Eye (tissue), 1 donor: ENCODE results near the gene JADE3.
"Not testable (repeated sequence)": the region's sequence is repeated elsewhere in the genome, so short reads cannot be mapped to it uniquely, and the experiment has no call there.

Source experiments
- DNase-seq: peaks from one replicate; pipeline ENCODE4 v3.0.0-alpha.2; 2015

The JADE3 gene

DNA sequence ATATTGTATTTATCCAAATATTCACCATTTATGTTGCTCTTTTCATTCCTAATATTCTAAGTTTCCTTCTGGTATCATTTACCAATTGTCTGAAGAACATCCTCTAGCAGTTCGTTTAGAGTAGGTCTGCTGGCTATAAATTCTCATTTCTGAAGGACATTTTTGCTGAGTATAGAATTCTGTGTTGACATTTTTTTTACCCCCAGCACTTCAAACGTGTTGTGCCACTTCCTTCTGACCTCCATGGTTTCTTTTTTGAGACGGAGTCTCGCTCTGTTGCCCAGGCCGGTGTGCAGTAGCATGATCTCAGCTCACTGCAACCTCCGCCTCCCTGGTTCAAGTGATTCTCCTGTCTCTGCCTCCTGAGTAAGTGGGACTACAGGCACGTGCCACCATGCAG, 26.4 kb downstream of the JADE3 start:
- no peak for DNase-seq

DNA sequence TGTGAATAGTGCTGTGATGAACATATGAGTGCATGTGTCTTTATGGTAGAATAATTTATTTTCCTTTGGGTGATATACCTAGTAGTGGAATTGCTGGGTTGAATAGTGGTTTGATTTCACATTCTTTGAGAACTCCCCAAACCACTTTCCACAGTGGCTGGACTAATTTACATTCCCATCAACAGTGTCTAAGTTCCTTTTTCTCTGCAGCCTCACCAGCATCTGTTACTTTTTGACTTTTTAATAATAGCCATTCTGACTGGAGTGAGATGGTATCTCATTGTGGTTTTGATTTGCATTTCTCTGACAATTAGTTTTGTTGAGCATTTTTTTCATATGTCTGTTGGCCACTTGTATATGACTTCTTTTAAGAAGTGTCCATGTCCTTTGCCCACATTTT, 29.1 kb downstream of the JADE3 start:
- DNase-seq: no peak

DNA sequence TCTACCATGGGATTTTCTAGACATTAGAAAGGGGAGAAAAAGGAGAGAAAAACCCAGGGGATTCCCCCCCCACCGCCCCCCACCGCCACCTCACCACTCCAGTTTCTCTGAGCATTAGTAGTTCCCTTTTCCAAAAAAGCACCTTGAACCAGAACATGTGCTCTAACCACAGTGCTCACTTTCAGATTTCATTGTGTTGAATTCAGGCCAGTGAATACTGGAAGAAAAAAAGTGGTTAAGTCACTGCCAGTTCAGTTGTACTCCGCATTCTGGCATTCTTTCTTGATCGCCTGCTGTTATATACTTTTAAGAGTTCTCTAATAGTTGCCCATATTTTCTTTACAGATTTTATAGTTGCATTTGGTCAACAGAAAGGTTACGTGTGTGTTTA, 40.9 kb downstream of the JADE3 start:
- no peak for DNase-seq

DNA sequence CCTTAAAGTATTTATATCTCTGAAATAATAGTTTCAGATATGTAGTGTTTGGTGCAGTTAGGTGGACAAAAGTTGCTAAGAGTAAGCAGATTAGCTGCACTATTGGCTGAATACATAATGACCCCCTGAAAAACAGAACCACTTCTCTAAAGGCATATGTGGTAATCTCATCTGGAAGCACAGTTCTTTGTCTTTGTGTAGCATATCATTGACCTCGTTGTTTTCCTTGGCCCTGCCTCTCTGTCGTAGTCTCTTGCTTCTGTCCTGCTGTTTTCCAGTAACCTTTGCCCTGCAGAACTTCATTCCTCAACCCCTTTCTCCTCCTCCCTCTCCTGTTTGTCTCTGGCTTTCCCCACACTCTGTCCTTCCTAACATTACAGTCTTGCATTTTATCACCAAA, 41.4 kb downstream of the JADE3 start:
- DNase-seq: peak; percentile 78

DNA sequence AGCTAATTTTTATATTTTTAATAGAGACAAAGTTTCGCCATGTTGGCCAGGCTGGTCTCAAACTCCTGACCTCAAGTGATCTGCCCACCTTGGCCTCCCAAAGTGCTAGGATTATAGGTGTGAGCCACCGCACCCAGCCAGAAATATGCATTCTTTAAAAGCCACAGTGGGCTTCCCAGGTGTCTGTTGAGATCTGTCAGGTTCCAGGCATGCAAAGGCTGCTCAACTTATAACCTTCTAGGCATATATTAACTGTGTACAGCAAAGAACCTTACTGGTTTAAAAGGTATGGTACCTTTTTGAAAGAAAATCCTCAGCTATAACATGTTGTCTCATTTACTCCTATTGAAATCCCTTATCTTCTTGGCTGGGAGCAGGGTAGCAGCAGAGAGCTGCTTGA, 42.5 kb downstream of the JADE3 start:
- DNase-seq: no peak

DNA sequence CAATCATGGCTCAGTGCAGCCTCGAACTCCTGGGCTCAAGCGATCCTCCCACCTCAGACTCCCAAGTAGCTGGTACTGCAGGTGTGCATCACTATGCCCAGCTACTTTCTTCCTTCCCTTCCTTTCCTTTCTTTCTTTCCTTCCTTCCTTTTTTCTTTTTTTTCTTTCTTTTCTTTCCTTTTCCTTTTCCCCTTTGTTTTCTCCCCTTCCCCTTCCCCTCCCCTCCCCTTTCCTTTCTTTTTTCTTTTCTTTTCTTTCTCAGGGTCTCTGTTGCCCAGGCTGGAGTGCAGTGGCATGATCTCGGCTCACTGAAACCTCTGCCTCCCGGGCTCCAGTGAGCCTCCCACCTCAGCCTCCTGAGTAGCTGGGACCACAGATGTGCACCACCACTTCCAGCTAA, 44.4 kb downstream of the JADE3 start:
- DNase-seq: not testable (repeated sequence)

DNA sequence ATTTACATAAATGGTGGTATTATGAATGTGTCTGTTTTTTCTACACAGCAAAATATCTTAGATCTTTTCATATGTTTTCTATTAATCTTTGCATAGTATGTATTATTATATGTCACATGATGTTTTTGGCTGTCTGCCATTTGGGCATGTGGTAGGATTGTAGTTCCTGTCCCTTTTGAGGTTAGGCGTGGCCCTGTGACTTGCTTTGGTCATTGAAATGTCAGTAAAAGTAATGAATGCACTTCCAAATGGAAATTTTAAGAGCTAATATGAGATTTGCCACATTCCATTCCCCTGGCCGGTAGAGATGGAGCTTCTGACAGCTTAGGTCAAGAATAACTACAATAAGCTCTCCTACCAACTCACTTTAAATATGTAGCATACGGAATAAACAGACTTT, 45.1 kb downstream of the JADE3 start:
- peak; percentile 30 for DNase-seq

DNA sequence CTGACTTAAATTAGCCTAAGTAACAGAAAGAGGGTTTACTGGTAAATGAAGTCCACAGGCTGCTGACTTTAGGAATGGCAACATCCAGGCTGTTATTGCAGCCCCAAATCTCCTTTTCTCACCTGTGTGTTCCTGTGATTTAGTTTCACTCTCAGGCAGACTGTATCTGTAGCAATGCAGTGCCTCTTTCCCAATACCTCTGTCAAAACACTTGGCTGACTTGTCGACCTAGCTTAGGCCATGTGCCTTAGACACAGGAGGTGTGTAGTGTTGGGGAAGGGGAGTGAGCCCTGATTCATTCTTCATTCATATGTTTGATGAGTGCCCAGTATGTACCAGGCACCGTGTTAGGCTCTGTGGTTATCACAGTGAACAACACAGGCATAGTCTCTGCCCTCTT, 46.9 kb downstream of the JADE3 start:
- DNase-seq: no peak

DNA sequence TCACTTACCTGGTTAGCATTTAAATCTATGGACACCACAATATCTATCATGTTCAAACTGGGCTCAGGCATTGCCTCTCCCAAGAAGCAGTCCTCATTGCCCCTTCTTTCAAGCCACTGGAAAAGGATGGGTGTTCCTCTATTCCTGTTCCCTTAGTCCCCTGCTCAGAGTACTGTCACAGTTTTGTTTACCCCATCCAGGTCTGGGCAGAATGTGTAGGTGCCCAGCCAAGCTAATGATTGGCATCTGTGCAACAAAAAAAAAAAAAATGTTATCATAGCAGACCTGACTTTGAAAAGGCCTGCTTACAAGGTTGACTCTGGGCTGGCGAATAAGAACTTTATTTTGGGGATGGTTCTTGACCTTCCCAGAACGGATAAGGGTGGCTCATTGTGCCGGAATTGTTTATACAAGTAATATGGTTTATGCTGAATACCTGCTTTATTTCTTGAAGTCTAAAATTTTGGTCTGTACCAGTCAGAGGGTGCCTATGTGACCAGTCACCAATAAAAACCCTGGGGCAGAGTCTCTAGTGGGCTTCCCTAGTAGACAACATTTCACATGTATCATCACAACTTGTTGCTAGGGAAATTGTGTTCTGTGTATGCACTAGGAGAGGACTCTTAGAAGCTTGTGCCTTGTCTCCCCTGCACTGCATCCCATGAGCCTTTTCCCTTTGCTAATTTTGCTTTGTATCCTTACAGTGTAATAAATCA, 47.9 kb downstream of the JADE3 start:
- no peak for DNase-seq

DNA sequence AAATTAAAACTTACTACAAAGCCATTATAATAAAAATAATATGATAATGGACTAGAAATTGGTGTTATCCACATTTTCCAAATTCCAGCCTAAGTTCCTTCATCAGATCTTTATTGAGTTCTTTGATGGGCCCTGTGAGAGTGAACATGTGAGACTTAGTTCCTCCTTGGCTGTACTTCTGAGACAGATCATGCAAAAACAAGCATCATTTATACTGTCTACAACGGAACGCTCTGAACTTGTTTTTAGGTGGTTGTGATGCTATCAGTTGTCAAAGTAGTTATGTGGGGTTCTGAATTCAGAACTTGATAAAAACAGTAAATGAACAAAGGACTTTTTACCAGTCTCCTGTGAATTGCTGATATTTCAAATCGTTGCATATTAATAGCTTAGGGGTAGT, 48.9 kb downstream of the JADE3 start:
- DNase-seq: no peak

DNA sequence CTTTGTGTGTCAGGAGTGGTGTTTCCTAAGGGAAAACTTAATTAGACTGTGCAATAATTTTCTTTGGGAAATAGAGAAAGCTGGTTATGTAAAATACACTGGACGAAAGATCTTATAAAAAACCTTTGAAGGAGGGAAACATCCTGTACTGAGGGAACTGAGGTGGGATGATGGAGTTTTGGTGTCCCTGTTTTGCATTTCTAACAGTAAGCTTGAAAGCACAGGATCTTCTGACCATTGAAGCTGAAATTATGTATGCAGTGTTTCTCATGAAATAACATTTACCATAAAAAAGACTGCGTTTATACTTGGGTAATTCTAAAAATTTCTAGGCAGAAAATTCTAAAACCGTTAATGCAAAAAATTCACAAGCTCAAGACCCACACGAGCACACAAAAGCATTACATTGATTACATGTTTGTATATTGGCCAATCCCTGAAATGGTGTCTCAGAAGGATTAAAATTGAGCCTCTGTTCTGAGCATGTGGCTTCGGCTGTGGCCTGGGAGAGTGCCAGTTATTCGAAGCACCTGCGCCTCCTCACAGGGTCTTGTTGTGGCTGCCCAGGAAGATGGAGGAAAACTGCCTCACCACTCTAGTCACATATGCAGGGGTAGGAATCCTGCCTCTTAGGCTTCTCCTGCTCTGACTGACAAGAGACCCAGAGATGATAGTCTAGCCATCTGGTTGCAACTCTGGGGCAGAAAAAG, 49.5 kb downstream of the JADE3 start:
- peak; percentile 21 for DNase-seq

DNA sequence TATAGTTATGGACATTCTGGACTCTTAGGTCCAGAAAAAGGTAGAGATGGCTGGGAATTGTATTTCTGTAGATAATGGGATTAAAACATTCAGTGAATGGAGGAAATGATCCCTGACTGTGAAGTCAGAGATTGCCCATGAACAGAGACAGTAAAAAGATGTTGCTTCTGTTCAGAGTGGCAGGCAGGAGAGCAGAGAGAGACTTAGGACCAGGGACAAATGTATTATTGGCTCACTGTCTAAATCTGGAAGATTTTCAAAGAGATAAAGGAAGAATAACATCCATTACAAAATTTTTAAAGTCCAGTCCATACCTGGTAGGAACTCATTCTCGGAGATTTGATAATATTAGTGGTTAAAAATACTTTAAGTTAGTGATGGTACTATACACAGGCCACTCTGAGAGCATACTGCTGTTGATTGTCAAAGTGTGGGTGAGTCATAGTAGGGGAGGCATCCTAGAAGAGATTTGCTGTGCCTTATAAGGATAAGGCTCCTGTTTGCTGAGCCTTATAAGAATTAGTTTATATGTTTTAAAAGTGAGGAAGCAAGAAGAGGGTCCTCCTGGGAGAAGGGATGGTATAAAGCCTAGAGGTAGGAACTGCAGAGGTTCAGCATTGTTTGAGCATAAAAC, 53.0 kb downstream of the JADE3 start:
- no peak for DNase-seq

DNA sequence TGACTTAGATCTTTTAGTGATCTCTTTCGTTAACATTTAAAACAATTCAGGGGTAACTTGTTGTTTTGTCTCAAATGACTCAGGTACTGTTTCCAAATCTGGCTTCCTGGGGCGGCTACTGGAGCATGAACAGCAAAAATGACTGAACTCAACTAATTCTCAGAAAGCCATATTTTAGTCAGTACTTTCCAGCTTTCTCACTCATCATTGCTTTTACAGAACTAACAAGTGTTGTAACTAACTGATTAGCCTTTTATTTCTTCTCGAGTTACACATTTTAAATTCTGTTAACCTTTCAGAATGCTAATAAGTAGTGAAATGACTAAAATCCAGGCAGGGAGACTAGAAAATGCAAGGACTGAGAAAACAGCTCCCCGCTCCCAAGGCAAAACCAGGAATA, 55.3 kb downstream of the JADE3 start:
- no peak for DNase-seq

DNA sequence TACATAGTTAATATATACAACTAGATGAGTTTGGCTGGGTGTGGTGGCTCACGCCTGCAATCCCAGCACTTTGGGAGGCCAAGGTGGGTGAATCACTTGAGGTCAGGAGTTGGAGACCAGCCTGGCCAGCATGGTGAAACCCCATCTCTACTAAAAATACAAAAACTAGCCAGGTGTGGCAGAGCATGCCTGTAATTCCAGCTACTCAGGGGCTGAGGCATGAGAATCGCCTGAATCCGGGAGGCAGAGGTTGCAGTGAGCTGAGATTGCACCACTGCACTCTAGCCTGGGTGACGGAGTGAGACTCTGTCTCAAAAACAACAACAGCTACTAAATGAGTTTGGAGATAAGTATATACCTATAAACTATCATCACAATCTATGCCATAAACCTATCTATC, 64.8 kb downstream of the JADE3 start:
- DNase-seq: not testable (repeated sequence)

DNA sequence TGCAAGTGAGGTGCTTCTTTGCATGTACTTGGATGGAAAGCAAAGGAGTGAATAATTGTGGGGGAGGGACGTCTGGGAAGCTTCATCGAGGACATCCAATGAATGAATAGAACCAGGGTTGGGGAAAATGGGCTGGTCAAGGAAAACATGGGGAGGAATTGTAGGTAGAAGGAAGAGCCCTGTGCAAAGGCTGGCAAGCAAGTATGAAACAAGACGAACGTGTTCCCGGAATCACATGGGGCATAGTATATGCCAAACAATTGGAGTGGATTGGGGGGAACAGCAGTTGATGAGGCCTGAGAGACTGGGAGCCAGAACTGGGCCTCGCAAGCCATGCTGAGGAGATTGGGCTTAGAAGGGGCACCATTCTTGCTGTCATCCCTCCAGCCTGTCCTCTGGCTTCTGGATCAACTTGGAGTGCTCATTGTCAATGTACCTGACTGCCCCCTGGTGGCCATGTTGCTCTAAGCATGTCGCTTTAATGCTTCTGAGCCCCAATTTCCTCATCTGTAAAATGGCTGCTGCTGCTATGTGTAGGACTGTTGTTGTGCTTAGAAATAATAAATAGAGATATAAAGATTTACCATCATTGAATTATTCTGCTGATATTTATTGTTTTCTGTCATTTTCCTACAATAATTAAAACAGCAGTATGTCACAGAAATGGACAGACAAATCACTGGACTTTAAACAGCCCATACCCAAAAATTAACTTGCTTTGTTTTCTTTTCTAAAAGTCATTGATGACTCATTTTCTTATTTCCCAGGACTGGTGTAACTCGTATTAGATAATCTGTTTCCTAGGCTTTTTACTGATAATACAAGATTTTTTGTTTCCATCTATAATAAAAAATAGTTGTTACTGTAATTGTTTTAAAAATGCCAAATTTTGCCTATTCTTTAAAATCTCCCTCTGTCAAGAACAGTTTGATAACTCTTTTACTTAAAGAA, 66.4 kb downstream of the JADE3 start:
- DNase-seq: peak; percentile 54

DNA sequence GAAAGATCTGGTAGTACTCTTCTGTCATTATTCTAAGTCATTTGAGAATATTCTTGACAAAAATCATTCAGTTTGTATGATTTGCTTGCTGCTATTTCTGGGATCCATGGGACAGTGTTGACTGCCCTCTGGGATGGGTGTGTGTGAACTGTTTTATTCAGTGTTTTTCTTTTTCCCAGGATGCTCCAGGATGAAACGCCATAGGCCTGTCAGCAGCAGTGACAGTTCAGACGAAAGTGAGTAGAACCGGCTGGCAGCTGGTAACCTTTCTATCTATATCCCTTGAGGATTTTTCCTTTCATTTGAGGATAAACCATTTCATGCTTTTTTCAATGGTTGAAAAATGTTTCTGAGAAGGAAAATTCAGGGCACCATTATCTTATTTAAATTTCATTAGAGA, 72.5 kb downstream of the JADE3 start:
- DNase-seq: peak; percentile 23

DNA sequence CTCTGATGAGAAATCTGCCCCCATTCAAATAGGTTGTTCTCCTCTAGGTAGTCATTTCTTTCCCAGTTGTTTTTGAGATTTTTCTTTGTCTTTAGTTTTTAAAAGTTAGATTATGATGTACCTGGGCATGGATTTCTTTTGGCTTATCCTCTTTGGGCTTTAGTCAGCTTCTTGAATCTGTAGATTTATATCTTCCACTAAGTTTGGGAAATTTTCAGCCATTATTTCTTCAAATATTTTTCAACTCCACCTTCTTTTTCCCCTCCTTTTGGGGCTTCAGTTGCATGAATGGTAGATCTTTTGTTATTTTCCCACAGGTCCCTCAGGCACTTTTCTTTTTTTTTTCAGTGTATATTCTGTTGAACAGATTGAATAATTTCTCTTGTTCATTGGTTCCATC, 77.3 kb downstream of the JADE3 start:
- no peak for DNase-seq

DNA sequence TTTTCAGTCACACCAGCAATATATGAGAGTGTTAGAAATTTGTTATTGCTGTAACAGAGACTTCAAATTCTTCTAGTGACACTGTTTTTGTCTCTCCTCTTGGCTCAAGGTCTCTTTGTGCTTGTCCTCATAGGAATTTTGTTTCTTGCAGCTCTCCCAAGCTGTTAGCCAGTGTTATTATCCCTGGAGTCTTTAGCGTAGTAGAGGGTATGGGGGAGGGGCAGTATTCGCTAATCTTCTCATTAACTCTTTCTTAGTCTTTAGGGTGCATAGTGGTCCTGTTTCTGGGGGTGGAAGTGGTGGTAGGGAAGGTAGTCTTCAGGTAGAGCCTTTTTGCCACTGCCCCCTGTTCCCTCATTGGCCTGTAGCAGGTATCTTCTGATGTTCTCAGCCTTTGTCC, 79.4 kb downstream of the JADE3 start:
- no peak for DNase-seq

DNA sequence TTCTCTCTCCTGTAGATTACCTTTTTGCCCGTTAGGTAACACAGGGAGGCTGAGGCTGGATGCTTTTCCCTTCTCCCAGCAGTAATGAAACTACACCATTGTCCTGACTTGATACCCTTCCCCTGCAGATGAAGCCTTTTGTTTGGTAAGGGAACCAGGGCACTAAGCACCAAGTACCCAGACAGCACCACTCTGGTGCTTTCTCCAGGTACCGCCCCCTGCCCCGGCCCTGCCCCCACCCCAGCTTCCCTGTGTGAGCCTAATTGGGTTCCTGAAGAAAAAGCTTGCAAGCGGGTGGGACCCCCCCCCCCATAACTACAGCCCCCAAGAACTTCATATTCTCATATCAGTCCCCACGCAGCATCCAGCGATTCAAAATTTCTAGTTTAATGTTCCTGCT, 79.8 kb downstream of the JADE3 start:
- DNase-seq: no peak

DNA sequence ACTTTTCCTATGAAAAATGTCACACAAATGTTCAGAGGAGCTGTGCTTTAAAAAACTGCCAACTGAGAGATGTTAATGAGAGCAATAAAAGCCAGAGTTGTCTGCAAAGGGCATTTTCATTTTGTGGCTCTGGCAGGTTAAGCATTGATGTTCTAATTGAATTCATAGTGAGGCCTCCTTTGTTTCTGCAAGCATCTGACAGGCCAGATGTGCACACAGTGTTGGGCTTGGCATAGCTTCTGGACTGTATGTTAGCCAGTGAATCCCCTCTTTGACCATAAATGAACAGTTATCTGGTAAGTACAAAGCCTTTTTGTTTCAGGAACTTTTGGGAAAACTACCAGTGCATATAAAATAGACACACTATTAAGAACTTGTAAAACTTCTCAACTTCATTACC, 81.9 kb downstream of the JADE3 start:
- DNase-seq: no peak

DNA sequence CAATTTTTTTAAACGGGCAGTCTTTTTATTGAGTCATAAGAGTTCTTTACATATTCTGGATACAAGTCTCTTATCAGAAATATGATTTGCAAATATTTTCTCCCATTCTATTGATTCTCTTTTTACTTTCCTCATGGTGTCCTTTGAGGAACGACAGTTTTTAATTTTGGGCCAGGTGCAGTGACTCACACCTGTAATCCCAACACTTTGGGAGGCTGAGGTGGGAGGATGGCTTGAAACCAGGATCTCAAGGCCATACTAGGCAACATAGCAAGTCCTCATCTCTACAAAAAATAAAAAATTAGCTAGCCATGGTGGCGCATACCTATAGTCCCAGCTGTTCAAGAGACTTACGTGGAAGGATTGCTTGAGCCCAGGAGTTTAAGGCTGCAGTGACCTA, 99.9 kb downstream of the JADE3 start:
- DNase-seq: no peak

DNA sequence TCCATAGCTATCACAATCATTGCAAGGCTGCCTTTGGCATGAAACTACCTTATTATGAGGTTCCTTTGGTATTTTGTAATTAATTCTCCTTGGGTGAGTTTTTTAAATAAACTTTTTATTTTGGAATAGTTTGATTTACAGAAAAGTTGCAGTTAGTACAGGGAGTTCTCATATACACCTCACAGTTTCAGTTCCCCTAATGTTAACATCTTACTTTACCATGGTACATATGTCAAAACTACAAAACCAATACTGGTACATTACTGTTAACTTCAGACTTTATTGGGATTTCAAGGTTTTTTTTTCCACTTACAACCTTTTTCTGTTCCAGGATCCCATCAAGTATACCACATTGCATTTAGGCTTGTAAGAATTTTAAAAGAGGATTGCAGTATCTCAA, 114.0 kb downstream of the JADE3 start:
- DNase-seq: no peak

DNA sequence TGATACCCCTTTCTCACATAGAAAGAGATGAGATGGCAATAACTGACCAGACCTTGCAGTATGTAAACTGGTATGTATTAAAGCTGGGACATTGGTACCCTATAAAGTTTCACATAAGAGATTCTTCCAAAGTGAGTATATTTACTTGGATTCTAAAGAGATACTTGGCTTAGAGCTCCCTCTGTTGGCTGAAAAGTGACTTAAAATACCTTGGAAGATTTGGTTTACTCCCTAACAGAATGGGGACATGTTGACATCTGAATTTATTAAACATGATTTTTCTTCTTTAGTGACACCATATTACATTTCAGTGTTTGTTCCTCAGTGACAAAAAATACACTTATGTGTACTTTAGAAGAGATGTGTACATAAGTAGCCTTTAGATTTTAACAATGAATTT, 118.1 kb downstream of the JADE3 start:
- peak; percentile 86 for DNase-seq
